Liver (tissue), 9 donors: ENCODE results near the gene RNH1. TPM values are rescaled to one million over a fixed set of nuclear protein-coding genes. Genes with fewer than 3 reads are reported as not detected.

Experiments used
- DNase-seq: peaks from one replicate; pipeline ENCODE4 v3.0.0-alpha.2; 2017; ENCODE audit warnings: low spot score
- H3K27ac ChIP-seq, 2 donors: one replicate each; pipeline ENCODE4 v1.7.0; 2013; ENCODE audit warnings: inconsistent platforms in 2 of 2, low read length in 2 of 2, control low read depth in 1 of 2, low read depth in 1 of 2, mild to moderate bottlenecking in 1 of 2
- H3K27me3 ChIP-seq, 4 donors: one replicate each; pipeline versions ENCODE4 v1.6.1 to v1.7.0; 2013; ENCODE audit warnings: low read length in 3 of 4, inconsistent platforms in 1 of 4, mild to moderate bottlenecking in 1 of 4, moderate library complexity in 1 of 4; ENCODE audit not compliant: control insufficient read depth in 4 of 4, insufficient read depth in 4 of 4
- H3K36me3 ChIP-seq, 4 donors: one replicate each; pipeline versions ENCODE4 v1.6.1 to v1.7.0; 2013; ENCODE audit warnings: low read length in 3 of 4, mild to moderate bottlenecking in 3 of 4, low read depth in 1 of 4, moderate library complexity in 1 of 4; ENCODE audit not compliant: control insufficient read depth in 4 of 4, insufficient read depth in 3 of 4
- H3K4me1 ChIP-seq, 4 donors: one replicate each; pipeline versions ENCODE4 v1.6.1 to v1.7.0; 2013; ENCODE audit warnings: low read length in 3 of 4, mild to moderate bottlenecking in 3 of 4, moderate library complexity in 1 of 4; ENCODE audit not compliant: control insufficient read depth in 4 of 4, insufficient read depth in 4 of 4
- H3K4me3 ChIP-seq, 3 donors: one replicate each; pipeline versions ENCODE4 v1.6.1 to v1.7.0; 2013; ENCODE audit warnings: low read length in 3 of 3, control low read depth in 1 of 3, low read depth in 1 of 3, mild to moderate bottlenecking in 1 of 3
- H3K9ac ChIP-seq, 2 donors: one replicate each; pipeline ENCODE4 v1.7.0; 2013; ENCODE audit warnings: low read length in 2 of 2, mild to moderate bottlenecking in 2 of 2, moderate library complexity in 2 of 2, control low read depth in 1 of 2, low read depth in 1 of 2
- H3K9me3 ChIP-seq, 4 donors: one replicate each; pipeline versions ENCODE4 v1.6.1 to v1.7.0; 2013; ENCODE audit warnings: low read length in 3 of 4; ENCODE audit not compliant: control insufficient read depth in 4 of 4
- EGR1 ChIP-seq, 2 donors: IDR thresholded peaks; 2 replicates each; pipeline ENCODE4 v1.6.1; 2016 to 2018; ENCODE audit warnings: antibody characterized with exemption in 2 of 2, low read depth in 2 of 2
- FOXA2 ChIP-seq: IDR thresholded peaks from 2 replicates; pipeline ENCODE4 v1.6.1; 2016; ENCODE audit warnings: antibody characterized with exemption
- GABPA ChIP-seq, 2 donors: IDR thresholded peaks in 1 of 2; conservative IDR thresholded peaks in 1 of 2; 2 replicates each; pipeline ENCODE4 v1.6.1; 2016; ENCODE audit warnings: antibody characterized with exemption in 2 of 2, mild to moderate bottlenecking in 1 of 2, moderate library complexity in 1 of 2
- HNF4A ChIP-seq, 2 donors: conservative IDR thresholded peaks; 2 replicates each; pipeline ENCODE4 v1.6.1; 2016; ENCODE audit warnings: antibody characterized with exemption in 2 of 2, mild to moderate bottlenecking in 2 of 2
- HNF4G ChIP-seq: IDR thresholded peaks from 2 replicates; pipeline ENCODE4 v1.6.1; 2016; ENCODE audit warnings: antibody characterized with exemption
- JUND ChIP-seq, 2 donors: IDR thresholded peaks; 2 replicates each; pipeline ENCODE4 v1.6.1; 2016; ENCODE audit warnings: antibody characterized with exemption in 2 of 2
- NR2F2 ChIP-seq: IDR thresholded peaks from 2 replicates; pipeline ENCODE4 v1.6.1; 2016; ENCODE audit warnings: antibody characterized with exemption
- RAD21 ChIP-seq, 2 donors: IDR thresholded peaks; 2 replicates each; pipeline ENCODE4 v1.6.1; 2016; ENCODE audit warnings: antibody characterized with exemption in 2 of 2, mild to moderate bottlenecking in 2 of 2
- RXRA ChIP-seq, 2 donors: IDR thresholded peaks; 2 replicates each; pipeline ENCODE4 v1.6.1; 2017 to 2018; ENCODE audit warnings: antibody characterized with exemption in 2 of 2, mild to moderate bottlenecking in 1 of 2
- SP1 ChIP-seq: IDR thresholded peaks from 2 replicates; pipeline ENCODE4 v1.6.1; 2018; ENCODE audit warnings: antibody characterized with exemption, mild to moderate bottlenecking
- YY1 ChIP-seq: IDR thresholded peaks from 2 replicates; pipeline ENCODE4 v1.6.1; 2016; ENCODE audit warnings: antibody characterized with exemption, mild to moderate bottlenecking
- WGBS: extraction: QIAGEN DNeasy Blood & Tissue Kit; methylation state at CpG from one replicate; pipeline ENCODE4 v1.1.7; 2013; 5-methylcytosine and 5-hydroxymethylcytosine counted together
- polyA plus RNA-seq, 2 donors: library from polyadenylated mRNA; stranded (reverse) in 1 of 2; unstranded in 1 of 2; fragments of 200-250 nt in 1 of 2; fragments of >200 nt in 1 of 2; fragmentation: Nextera tagmentation in 1 of 2; extraction: Ambion mirVana in 1 of 2; gene quantifications; one replicate each; pipeline versions ENCODE4 v1.2.1 to v1.2.3, GENCODE V29; 2013 to 2015
- total RNA-seq, 2 donors: library from RNA; depleted of rRNA; stranded (reverse); fragments of >200 nt; gene quantifications; one replicate each; pipeline ENCODE4 v1.2.3, GENCODE V29; 2014
- TF ChIP-seq, protein P1 (sequence below): IDR thresholded peaks from 2 replicates; pipeline ENCODE4 v1.6.1; 2016; ENCODE audit warnings: antibody characterized with exemption
- TF ChIP-seq, protein P2 (sequence below): IDR thresholded peaks from 2 replicates; pipeline ENCODE4 v1.6.1; 2016; ENCODE audit warnings: antibody characterized with exemption
- TF ChIP-seq, protein P3 (sequence below): IDR thresholded peaks from 2 replicates; pipeline ENCODE4 v1.6.1; 2016; ENCODE audit warnings: antibody characterized with exemption
- TF ChIP-seq, protein P4 (sequence below): fragments of 150-350 bp; IDR thresholded peaks from 2 replicates; pipeline ENCODE4 v1.5.1; 2017; ENCODE audit warnings: improper control_type of control experiment, low read depth, low read length; ENCODE audit not compliant: missing input control
- donor health status: healthy.
- donor health status: healthy.
- donor health status: healthy.
- donor health status: healthy.
- donor health status: healthy.

RNH1 gene
- total and polyA plus RNA-seq, 4 donors = 68.5 to 99.1 (median 76.8) TPM

DNA sequence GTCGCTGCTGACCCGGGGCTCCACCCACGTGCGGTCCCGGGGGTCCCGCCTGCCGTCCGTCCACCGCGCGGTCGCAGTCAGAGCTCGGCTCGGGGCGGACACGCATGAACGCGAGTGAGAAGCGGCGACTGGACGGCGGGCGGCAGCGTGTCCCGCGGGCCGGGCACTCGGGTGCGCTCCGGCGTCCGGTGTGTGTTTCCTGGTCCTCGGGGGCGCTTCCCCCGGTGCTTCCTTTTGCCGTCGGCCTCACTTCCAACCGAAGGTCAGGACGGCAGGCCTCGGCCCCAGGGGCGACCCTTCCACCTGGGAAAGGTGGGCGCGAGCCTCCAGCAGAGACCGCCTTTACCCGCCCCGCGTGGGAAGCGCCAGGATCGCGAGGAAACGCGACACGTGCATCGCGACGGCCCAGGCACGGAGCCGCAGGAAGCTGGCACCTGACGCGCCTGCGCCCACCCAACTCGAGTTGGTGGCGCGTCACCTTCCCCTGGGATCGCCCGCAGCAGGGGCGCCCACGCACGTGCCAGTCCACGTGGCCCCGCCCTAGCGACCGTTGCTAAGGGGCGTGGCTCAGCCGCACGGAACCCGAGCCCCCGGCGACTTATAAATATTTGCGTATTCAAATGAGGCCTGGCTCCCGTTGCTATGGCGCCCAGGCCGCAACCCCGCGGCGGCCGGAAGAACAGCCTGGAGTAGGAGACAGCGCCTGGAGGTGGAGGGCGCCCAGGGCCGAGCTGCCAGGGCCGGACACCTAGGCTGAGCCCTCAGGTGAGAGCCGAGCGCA is 30.0 kb upstream of the RNH1 start, which contains the start of gene LRRC56:
TSS of gene LRRC56 (plus strand) at position 687 of the 781 bp plus-strand sequence. CDS start 3,158 bp downstream, outside the sequence.
- peak within 1 kb of the TSS in 1 of 3 donors; percentile 37 for H3K4me3 ChIP-seq
- peak within 1 kb of the TSS; percentile 4 to 38 for H3K27ac ChIP-seq
- peaks cover 0 to 9% (median 5%) of the 10 kb centered on the region in 4 donors for H3K36me3 ChIP-seq
- peak; percentile 86 for DNase-seq
- whole genome bisulfite sequencing = 4% methylated on average over 93 of the region's 93 CpGs
- TF ChIP-seq, protein P1, sequence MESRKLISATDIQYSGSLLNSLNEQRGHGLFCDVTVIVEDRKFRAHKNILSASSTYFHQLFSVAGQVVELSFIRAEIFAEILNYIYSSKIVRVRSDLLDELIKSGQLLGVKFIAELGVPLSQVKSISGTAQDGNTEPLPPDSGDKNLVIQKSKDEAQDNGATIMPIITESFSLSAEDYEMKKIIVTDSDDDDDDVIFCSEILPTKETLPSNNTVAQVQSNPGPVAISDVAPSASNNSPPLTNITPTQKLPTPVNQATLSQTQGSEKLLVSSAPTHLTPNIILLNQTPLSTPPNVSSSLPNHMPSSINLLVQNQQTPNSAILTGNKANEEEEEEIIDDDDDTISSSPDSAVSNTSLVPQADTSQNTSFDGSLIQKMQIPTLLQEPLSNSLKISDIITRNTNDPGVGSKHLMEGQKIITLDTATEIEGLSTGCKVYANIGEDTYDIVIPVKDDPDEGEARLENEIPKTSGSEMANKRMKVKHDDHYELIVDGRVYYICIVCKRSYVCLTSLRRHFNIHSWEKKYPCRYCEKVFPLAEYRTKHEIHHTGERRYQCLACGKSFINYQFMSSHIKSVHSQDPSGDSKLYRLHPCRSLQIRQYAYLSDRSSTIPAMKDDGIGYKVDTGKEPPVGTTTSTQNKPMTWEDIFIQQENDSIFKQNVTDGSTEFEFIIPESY = no peak
- peak in 1 of 2 donors; percentile 17 for TF ChIP-seq GABPA (IDR thresholded peaks at IDR 0.05 in 1 of 2, conservative IDR thresholded peaks at IDR 0.05 in 1 of 2)
- H3K27me3 ChIP-seq = no peaks in the 10 kb centered on the region
- H3K4me1 ChIP-seq = peaks cover 8 to 34% (median 26%) of the 10 kb centered on the region in 4 donors
- H3K9me3 ChIP-seq = no peaks in the 10 kb centered on the region
- no peak within 1 kb of the TSS for H3K9ac ChIP-seq

DNA sequence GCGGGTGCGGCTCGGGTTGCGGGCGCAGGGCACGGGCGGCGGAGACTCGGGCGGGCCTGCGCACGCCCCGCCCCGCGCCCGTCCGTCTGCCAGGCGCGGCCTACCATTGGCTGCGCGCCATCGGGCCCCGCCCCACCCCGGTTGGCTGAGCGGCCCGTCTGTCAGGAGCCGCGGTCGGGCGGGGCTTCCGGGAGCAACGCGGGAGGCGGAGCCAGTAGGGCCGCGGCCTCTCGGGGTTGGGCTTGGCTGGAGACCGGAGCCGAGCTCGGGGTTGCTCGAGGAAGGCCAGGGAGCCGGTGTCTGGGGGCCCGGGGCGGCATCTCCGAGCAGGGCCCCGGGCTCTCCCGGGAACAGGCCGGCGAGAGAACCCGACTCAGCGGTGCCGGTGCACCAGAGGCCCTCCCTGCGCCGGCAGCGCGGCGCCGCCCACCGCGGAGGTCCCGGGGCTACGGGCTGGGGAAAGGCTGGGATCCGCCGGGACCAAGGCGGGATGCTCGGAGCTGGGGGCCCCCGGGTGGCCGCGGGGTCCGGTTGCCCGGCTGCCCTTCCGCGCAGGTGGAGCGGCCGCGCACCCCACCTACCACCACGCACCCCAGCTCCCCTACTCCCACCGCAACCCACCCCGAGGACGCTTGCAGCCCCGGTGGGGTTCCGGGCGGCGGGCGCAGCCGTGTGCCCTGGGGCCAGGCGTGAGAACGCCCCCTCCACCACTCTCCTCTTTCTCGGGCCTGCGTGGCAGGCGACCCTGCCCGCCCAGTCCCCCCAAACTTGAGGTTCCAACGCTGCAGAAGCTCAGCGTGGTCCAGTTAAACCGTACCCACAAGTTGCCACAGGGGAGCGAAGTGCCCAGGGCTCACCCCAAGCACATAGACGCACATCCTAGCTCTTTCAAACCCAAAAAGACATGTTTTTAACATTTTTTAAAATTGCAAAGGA is 28.7 kb upstream of the RNH1 start, which contains the start of gene HRAS:
TSS of gene HRAS (minus strand) at position 58 of the 936 bp plus-strand sequence.
- Histone ChIP-seq H3K4me1 (peaks cover 8 to 34% (median 26%) of the 10 kb centered on the region in 4 donors), H3K4me3 (peak within 1 kb of the TSS; percentile 49 to 87 (median 67)), H3K9me3 (no peaks in the 10 kb centered on the region), H3K27me3 (no peaks in the 10 kb centered on the region), H3K9ac (peak within 1 kb of the TSS; percentile 38 to 54), H3K27ac (peak within 1 kb of the TSS; percentile 32 to 38), H3K36me3 (peaks cover 0 to 11% (median 6%) of the 10 kb centered on the region in 4 donors)
- peak in 1 of 2 donors; percentile 74 for TF ChIP-seq GABPA (IDR thresholded peaks at IDR 0.05 in 1 of 2, conservative IDR thresholded peaks at IDR 0.05 in 1 of 2)
- peak; percentile 76 for TF ChIP-seq SP1
- no peak for TF ChIP-seq HNF4A (conservative IDR thresholded peaks at IDR 0.05)
- peak; percentile 96 for DNase-seq
- 3% methylated on average over 97 of the region's 97 CpGs for WGBS

DNA sequence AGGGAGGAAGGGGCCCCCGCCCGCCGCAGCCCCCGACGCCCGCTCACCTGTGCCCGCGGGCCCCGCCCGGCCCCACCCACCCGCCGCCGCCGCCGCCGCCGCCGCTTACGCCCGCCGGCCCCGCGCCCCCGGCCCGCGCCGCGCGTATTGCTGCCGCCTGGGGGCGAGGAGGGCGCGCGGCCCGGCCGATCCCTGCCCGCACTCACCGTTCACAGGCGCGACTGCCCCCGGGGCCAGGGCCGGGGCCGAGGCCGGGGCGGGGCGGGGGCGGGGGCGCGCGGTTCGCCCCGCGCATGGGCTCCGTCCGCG is 28.1 kb upstream of the RNH1 start:
- Histone ChIP-seq H3K27me3 (no peaks in the 10 kb centered on the region), H3K36me3 (peaks cover 0 to 11% (median 6%) of the 10 kb centered on the region in 4 donors), H3K4me3 (peak overlapping the region in 2 of 3 donors; percentile 67 to 87), H3K27ac (no peak overlapping the region), H3K4me1 (peaks cover 8 to 34% (median 26%) of the 10 kb centered on the region in 4 donors), H3K9me3 (no peaks in the 10 kb centered on the region), H3K9ac (no peak overlapping the region)
- 1% methylated on average over 56 of the region's 56 CpGs for WGBS
- DNase-seq = no peak
- TF ChIP-seq YY1 (no peak), FOXA2 (no peak), HNF4G (no peak), SP1 (no peak), HNF4A (conservative IDR thresholded peaks at IDR 0.05) (no peak), NR2F2 (no peak), GABPA (IDR thresholded peaks at IDR 0.05 in 1 of 2, conservative IDR thresholded peaks at IDR 0.05 in 1 of 2) (no peak), JUND (IDR thresholded peaks at IDR 0.05) (no peak), RXRA (IDR thresholded peaks at IDR 0.05) (no peak), EGR1 (IDR thresholded peaks at IDR 0.05; ENCODE audit: low read depth in 2 of 2) (no peak), RAD21 (IDR thresholded peaks at IDR 0.05) (no peak)
- TF ChIP-seq, protein P1 = no peak
- TF ChIP-seq, protein P2, sequence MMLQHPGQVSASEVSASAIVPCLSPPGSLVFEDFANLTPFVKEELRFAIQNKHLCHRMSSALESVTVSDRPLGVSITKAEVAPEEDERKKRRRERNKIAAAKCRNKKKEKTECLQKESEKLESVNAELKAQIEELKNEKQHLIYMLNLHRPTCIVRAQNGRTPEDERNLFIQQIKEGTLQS = no peak
- TF ChIP-seq, protein P3, sequence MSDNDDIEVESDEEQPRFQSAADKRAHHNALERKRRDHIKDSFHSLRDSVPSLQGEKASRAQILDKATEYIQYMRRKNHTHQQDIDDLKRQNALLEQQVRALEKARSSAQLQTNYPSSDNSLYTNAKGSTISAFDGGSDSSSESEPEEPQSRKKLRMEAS = no peak
- TF ChIP-seq, protein P4, sequence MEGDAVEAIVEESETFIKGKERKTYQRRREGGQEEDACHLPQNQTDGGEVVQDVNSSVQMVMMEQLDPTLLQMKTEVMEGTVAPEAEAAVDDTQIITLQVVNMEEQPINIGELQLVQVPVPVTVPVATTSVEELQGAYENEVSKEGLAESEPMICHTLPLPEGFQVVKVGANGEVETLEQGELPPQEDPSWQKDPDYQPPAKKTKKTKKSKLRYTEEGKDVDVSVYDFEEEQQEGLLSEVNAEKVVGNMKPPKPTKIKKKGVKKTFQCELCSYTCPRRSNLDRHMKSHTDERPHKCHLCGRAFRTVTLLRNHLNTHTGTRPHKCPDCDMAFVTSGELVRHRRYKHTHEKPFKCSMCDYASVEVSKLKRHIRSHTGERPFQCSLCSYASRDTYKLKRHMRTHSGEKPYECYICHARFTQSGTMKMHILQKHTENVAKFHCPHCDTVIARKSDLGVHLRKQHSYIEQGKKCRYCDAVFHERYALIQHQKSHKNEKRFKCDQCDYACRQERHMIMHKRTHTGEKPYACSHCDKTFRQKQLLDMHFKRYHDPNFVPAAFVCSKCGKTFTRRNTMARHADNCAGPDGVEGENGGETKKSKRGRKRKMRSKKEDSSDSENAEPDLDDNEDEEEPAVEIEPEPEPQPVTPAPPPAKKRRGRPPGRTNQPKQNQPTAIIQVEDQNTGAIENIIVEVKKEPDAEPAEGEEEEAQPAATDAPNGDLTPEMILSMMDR = no peak
